Gastroesophageal sphincter (tissue), 4 donors: ENCODE measurements around the gene ZNF780B. TPM values are rescaled to one million over a fixed set of nuclear protein-coding genes. Genes with fewer than 3 reads are reported as not detected.

Source experiments
- ATAC-seq: fragments of 150-250 bp; one replicate; pipeline ENCODE4 v1.9.1; 2016; ENCODE audit warnings: mild to moderate bottlenecking, moderate library complexity
- H3K27ac ChIP-seq, 4 donors: fragments of 200-600 bp; sonication (generic) in 3 of 4; 1 replicate in 3 of 4; 2 replicates in 1 of 4; pipeline ENCODE4 v1.5.1; 2016 to 2019
- H3K27me3 ChIP-seq: fragments of 200-600 bp; sonication (generic); one replicate; pipeline ENCODE4 v1.5.1; 2019
- H3K36me3 ChIP-seq, 2 donors: fragments of 200-600 bp; sonication (generic); one replicate each; pipeline ENCODE4 v1.5.1; 2019; ENCODE audit warnings: control low read depth in 1 of 2
- H3K4me1 ChIP-seq, 3 donors: fragments of 200-600 bp; sonication (generic); 1 replicate in 2 of 3; 2 replicates in 1 of 3; pipeline ENCODE4 v1.5.1; 2016 to 2019; ENCODE audit warnings: control low read depth in 2 of 3
- H3K4me3 ChIP-seq, 2 donors: fragments of 200-600 bp; sonication (generic); one replicate each; pipeline ENCODE4 v1.5.1; 2019; ENCODE audit warnings: mild to moderate bottlenecking in 1 of 2, moderate library complexity in 1 of 2
- H3K9me3 ChIP-seq, 3 donors: fragments of 200-600 bp; sonication (generic); one replicate each; pipeline ENCODE4 v1.5.1; 2017 to 2019; ENCODE audit warnings: control low read depth in 2 of 3
- EP300 ChIP-seq: sonication (generic); formaldehyde crosslinking; IDR thresholded peaks from one replicate; pipeline ENCODE4 v1.6.1; 2017; ENCODE audit warnings: antibody characterized with exemption, mild to moderate bottlenecking
- POLR2A ChIP-seq, 2 donors: fragments of 450-650 bp; IDR thresholded peaks; one replicate each; pipeline ENCODE4 v1.6.1; 2017; ENCODE audit warnings: antibody characterized with exemption in 2 of 2, mild to moderate bottlenecking in 2 of 2, moderate library complexity in 1 of 2
- POLR2AphosphoS5 ChIP-seq: sonication (generic); formaldehyde crosslinking; IDR thresholded peaks from one replicate; pipeline ENCODE4 v1.6.1; 2017; ENCODE audit warnings: antibody characterized with exemption
- WGBS, 2 donors: methylation state at CpG; one replicate each; pipeline ENCODE4 v1.1.5; 2018; ENCODE audit warnings: low coverage in 1 of 2; 5-methylcytosine and 5-hydroxymethylcytosine counted together
- total RNA-seq, 4 donors: library from RNA; depleted of rRNA; stranded (reverse); fragments of >200 nt; gene quantifications; one replicate each; pipeline ENCODE4 v1.1.0, GENCODE V29; 2016
- TF ChIP-seq, protein P1 (sequence below), 4 experiments: fragments of 200-600 bp in 2 of 4; fragments of 450-650 bp in 2 of 4; sonication (generic) in 1 of 4; IDR thresholded peaks; one replicate each; pipeline ENCODE4 v1.5.1; 2017 to 2019; ENCODE audit warnings: antibody characterized with exemption in 4 of 4, mild to moderate bottlenecking in 2 of 4, moderate library complexity in 2 of 4

ZNF780B gene
- total RNA-seq, 4 donors from 2014 or later = 14.5 to 22.5 (median 19.7) TPM

- H3K9me3 ChIP-seq = peaks cover 0 to 8% (median 0%) of the 10 kb centered on the region in 3 donors
- peak overlapping the region; percentile 82 to 92 (median 86) for H3K27ac ChIP-seq
- TF ChIP-seq POLR2AphosphoS5 = no peak
- TF ChIP-seq EP300 = no peak
- TF ChIP-seq, protein P1, sequence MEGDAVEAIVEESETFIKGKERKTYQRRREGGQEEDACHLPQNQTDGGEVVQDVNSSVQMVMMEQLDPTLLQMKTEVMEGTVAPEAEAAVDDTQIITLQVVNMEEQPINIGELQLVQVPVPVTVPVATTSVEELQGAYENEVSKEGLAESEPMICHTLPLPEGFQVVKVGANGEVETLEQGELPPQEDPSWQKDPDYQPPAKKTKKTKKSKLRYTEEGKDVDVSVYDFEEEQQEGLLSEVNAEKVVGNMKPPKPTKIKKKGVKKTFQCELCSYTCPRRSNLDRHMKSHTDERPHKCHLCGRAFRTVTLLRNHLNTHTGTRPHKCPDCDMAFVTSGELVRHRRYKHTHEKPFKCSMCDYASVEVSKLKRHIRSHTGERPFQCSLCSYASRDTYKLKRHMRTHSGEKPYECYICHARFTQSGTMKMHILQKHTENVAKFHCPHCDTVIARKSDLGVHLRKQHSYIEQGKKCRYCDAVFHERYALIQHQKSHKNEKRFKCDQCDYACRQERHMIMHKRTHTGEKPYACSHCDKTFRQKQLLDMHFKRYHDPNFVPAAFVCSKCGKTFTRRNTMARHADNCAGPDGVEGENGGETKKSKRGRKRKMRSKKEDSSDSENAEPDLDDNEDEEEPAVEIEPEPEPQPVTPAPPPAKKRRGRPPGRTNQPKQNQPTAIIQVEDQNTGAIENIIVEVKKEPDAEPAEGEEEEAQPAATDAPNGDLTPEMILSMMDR (IDR thresholded peaks at IDR 0.05) = no peak
- TF ChIP-seq POLR2A (IDR thresholded peaks at IDR 0.05) = no peak
- H3K36me3 ChIP-seq = peaks cover 0 to 12% of the 10 kb centered on the region in 2 donors
- H3K27me3 ChIP-seq = no peaks in the 10 kb centered on the region
- ATAC-seq = peak; percentile 49
- 7% methylated on average over 15 to 18 of the region's 19 CpGs for WGBS, 2 donors
- H3K4me1 ChIP-seq = peaks cover 0 to 22% (median 7%) of the 10 kb centered on the region in 3 donors
- H3K4me3 ChIP-seq = peak overlapping the region; percentile 49 to 63
These were observed 59.7 kb downstream of the ZNF780B start for GRCh38 chr19:39996218-39996810.

GRCh38 chr19:39995794-39996193, 60.2 kb downstream of the ZNF780B start:
- H3K36me3 ChIP-seq = peaks cover 0 to 12% of the 10 kb centered on the region in 2 donors
- 60% methylated on average over 1 of the region's 1 CpG for WGBS, 2 donors
- no peaks in the 10 kb centered on the region for H3K27me3 ChIP-seq
- ATAC-seq = no peak
- TF ChIP-seq POLR2A (IDR thresholded peaks at IDR 0.05) (no peak), POLR2AphosphoS5 (no peak), EP300 (no peak)
- TF ChIP-seq, protein P1 (IDR thresholded peaks at IDR 0.05) = no peak
- H3K27ac ChIP-seq = peak overlapping the region in 2 of 4 donors; percentile 87 to 92
- H3K4me1 ChIP-seq = peaks cover 0 to 22% (median 7%) of the 10 kb centered on the region in 3 donors
- peaks cover 0 to 8% (median 0%) of the 10 kb centered on the region in 3 donors for H3K9me3 ChIP-seq
- H3K4me3 ChIP-seq = peak overlapping the region in 1 of 2 donors; percentile 63

- Histone ChIP-seq H3K9me3 (peaks cover 0 to 8% (median 0%) of the 10 kb centered on the region in 3 donors), H3K4me3 (no peak overlapping the region), H3K36me3 (peaks cover 0 to 4% of the 10 kb centered on the region in 2 donors), H3K27me3 (no peaks in the 10 kb centered on the region), H3K27ac (no peak overlapping the region), H3K4me1 (peaks cover 0 to 22% (median 7%) of the 10 kb centered on the region in 3 donors)
- no peak for ATAC-seq
- TF ChIP-seq POLR2A (IDR thresholded peaks at IDR 0.05) = no peak
These were observed 61.7 kb downstream of the ZNF780B start for GRCh38 chr19:39994361-39994760.

- H3K36me3 ChIP-seq = no peaks in the 10 kb centered on the region
- no peak for TF ChIP-seq POLR2A (IDR thresholded peaks at IDR 0.05)
- no peak for TF ChIP-seq EP300
- TF ChIP-seq POLR2AphosphoS5 = no peak
- TF ChIP-seq, protein P1 (IDR thresholded peaks at IDR 0.05) = no peak
- H3K27me3 ChIP-seq = no peaks in the 10 kb centered on the region
- peaks cover 0 to 8% (median 0%) of the 10 kb centered on the region in 3 donors for H3K9me3 ChIP-seq
- ATAC-seq = no peak
- no peak overlapping the region for H3K27ac ChIP-seq
- H3K4me3 ChIP-seq = no peak overlapping the region
- H3K4me1 ChIP-seq = peaks cover 0 to 22% (median 7%) of the 10 kb centered on the region in 3 donors
- 100% methylated on average over 1 of the region's 1 CpG; no CpG with 5 or more reads in 1 of the 2 donors for whole genome bisulfite sequencing, 2 donors
These were observed 62.4 kb downstream of the ZNF780B start for GRCh38 chr19:39993605-39994004.

- peaks cover 0 to 13% of the 10 kb centered on the region in 2 donors for H3K36me3 ChIP-seq
- no peak overlapping the region for H3K27ac ChIP-seq
- no peak for TF ChIP-seq POLR2A (IDR thresholded peaks at IDR 0.05)
- TF ChIP-seq EP300 = no peak
- TF ChIP-seq POLR2AphosphoS5 = no peak
- TF ChIP-seq, protein P1 (IDR thresholded peaks at IDR 0.05) = no peak
- peaks cover 2 to 24% (median 2%) of the 10 kb centered on the region in 3 donors for H3K9me3 ChIP-seq
- 80 to 82% methylated on average over 1 of the region's 1 CpG for WGBS, 2 donors
- no peaks in the 10 kb centered on the region for H3K4me1 ChIP-seq
- H3K4me3 ChIP-seq = no peak overlapping the region
- no peaks in the 10 kb centered on the region for H3K27me3 ChIP-seq
- ATAC-seq = no peak
These were observed 68.4 kb downstream of the ZNF780B start for GRCh38 chr19:39987596-39987995.
